ENCODE data around the gene RREB1.
A peak's percentile ranks its signal among the peaks of the same experiment; 100 is the strongest.

RREB1 gene

DNA sequence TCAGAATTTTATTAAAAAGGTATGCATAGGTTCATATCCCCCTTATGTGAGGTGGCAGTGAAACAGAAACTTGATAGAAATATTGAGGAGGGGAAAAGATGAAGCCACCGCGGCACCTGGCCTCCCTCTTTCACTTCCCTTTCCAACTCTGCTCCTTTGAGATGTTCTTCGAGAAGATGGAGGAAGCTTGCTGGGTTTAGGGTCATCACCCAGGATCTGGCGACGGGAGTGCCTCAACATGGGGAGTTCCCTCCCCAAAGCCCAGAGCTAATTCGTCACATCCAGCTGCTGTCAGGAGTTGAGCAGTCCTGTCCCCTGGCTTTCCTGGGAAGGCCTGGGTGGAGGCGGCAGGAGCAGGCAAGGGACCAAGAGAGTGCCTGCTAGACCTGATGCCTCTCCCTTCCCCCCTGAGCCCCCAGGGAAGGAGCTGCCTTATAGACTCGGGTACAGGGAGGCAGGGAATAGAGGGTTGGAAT, 29.1 kb downstream of the RREB1 start:
- Histone ChIP-seq H3K36me3 (ENCODE audit: control insufficient read depth, insufficient read depth, low read length) (no peaks in the 10 kb centered on the region), H3K4me1 (ENCODE audit: control insufficient read depth, insufficient read depth, low read length, poor library complexity, severe bottlenecking) (peaks cover 24% of the 10 kb centered on the region), H3K27me3 (replicated peaks; ENCODE audit: control insufficient read depth, insufficient read depth, low read length, poor library complexity, severe bottlenecking) (no peaks in the 10 kb centered on the region), H3K9me3 (ENCODE audit: control insufficient read depth, low read length) (no peaks in the 10 kb centered on the region), H3K4me3 (ENCODE audit: insufficient read depth, low read depth, low read length, poor library complexity, severe bottlenecking) (no peak overlapping the region), H3K27ac (ENCODE audit: insufficient read depth, low read length, poor library complexity, severe bottlenecking) (peak overlapping the region; percentile 77)
- no peak for DNase-seq

GRCh38 chr6:7137335-7138045, 29.7 kb downstream of the RREB1 start:
- Histone ChIP-seq H3K4me3 (ENCODE audit: insufficient read depth, low read depth, low read length, poor library complexity, severe bottlenecking) (peak overlapping the region; percentile 23), H3K9me3 (ENCODE audit: control insufficient read depth, low read length) (no peaks in the 10 kb centered on the region), H3K36me3 (ENCODE audit: control insufficient read depth, insufficient read depth, low read length) (no peaks in the 10 kb centered on the region), H3K27ac (ENCODE audit: insufficient read depth, low read length, poor library complexity, severe bottlenecking) (peak overlapping the region; percentile 77), H3K4me1 (ENCODE audit: control insufficient read depth, insufficient read depth, low read length, poor library complexity, severe bottlenecking) (peaks cover 24% of the 10 kb centered on the region), H3K27me3 (replicated peaks; ENCODE audit: control insufficient read depth, insufficient read depth, low read length, poor library complexity, severe bottlenecking) (no peaks in the 10 kb centered on the region)
- DNase-seq, result peak; percentile 27 to 47 (median 35)

GRCh38 chr6:7138046-7138531, 30.3 kb downstream of the RREB1 start:
- Histone ChIP-seq H3K36me3 (ENCODE audit: control insufficient read depth, insufficient read depth, low read length) (no peaks in the 10 kb centered on the region), H3K4me1 (ENCODE audit: control insufficient read depth, insufficient read depth, low read length, poor library complexity, severe bottlenecking) (peaks cover 24% of the 10 kb centered on the region), H3K4me3 (ENCODE audit: insufficient read depth, low read depth, low read length, poor library complexity, severe bottlenecking) (peak overlapping the region; percentile 23), H3K9me3 (ENCODE audit: control insufficient read depth, low read length) (no peaks in the 10 kb centered on the region), H3K27me3 (replicated peaks; ENCODE audit: control insufficient read depth, insufficient read depth, low read length, poor library complexity, severe bottlenecking) (no peaks in the 10 kb centered on the region), H3K27ac (ENCODE audit: insufficient read depth, low read length, poor library complexity, severe bottlenecking) (peak overlapping the region; percentile 77)
- DNase-seq, result no peak

GRCh38 chr6:7138921-7139358, 31.2 kb downstream of the RREB1 start:
- Histone ChIP-seq H3K36me3 (ENCODE audit: control insufficient read depth, insufficient read depth, low read length) (no peaks in the 10 kb centered on the region), H3K4me1 (ENCODE audit: control insufficient read depth, insufficient read depth, low read length, poor library complexity, severe bottlenecking) (peaks cover 24% of the 10 kb centered on the region)

DNA sequence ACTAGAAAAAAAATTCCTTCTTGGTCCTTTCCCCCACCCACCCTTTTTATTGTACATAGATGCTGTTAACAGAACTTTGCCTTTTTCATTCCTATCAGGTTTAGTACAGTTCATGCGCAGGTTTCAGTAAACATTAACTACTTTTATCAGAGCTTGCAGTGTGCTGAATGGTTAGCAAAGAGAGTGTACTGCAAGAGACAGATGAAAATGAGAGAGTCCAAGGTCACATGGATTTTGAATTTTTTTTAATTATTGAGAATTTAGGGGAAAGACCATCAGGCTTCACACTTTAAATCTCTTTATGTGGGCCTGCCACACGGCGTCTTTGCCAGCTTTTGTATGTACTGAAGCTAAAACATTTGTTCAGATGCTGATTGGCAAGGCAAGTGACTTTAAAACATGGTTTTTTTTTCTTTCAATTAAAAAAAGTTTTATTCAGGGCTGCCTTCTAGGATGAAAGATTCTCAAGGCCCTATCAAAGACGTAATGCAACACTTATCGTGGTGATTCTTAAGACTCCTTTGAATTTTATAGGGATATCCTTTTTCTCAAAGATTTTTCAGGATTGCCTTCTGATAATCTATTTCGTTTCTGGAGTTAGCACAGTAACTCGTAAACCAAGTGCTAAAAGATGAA, 32.2 kb downstream of the RREB1 start:
- no peak for DNase-seq
- peaks cover 24% of the 10 kb centered on the region for H3K4me1 ChIP-seq (ENCODE audit: control insufficient read depth, insufficient read depth, low read length, poor library complexity, severe bottlenecking)
- no peaks in the 10 kb centered on the region for H3K36me3 ChIP-seq (ENCODE audit: control insufficient read depth, insufficient read depth, low read length)
- no peaks in the 10 kb centered on the region for H3K27me3 ChIP-seq (replicated peaks; ENCODE audit: control insufficient read depth, insufficient read depth, low read length, poor library complexity, severe bottlenecking)
- H3K9me3 ChIP-seq (ENCODE audit: control insufficient read depth, low read length), result no peaks in the 10 kb centered on the region
- H3K27ac ChIP-seq (ENCODE audit: insufficient read depth, low read length, poor library complexity, severe bottlenecking), result peak overlapping the region; percentile 20
- no peak overlapping the region for H3K4me3 ChIP-seq (ENCODE audit: insufficient read depth, low read depth, low read length, poor library complexity, severe bottlenecking)

More at GRCh38 chr6:7138921-7139358, 31.2 kb downstream of the RREB1 start:
- H3K27me3 ChIP-seq (replicated peaks; ENCODE audit: control insufficient read depth, insufficient read depth, low read length, poor library complexity, severe bottlenecking), result no peaks in the 10 kb centered on the region
- peak in 2 of 3 donors; percentile 9 to 33 for DNase-seq
- no peak overlapping the region for H3K4me3 ChIP-seq (ENCODE audit: insufficient read depth, low read depth, low read length, poor library complexity, severe bottlenecking)
- H3K27ac ChIP-seq (ENCODE audit: insufficient read depth, low read length, poor library complexity, severe bottlenecking), result peak overlapping the region; percentile 77
- H3K9me3 ChIP-seq (ENCODE audit: control insufficient read depth, low read length), result no peaks in the 10 kb centered on the region

DNA sequence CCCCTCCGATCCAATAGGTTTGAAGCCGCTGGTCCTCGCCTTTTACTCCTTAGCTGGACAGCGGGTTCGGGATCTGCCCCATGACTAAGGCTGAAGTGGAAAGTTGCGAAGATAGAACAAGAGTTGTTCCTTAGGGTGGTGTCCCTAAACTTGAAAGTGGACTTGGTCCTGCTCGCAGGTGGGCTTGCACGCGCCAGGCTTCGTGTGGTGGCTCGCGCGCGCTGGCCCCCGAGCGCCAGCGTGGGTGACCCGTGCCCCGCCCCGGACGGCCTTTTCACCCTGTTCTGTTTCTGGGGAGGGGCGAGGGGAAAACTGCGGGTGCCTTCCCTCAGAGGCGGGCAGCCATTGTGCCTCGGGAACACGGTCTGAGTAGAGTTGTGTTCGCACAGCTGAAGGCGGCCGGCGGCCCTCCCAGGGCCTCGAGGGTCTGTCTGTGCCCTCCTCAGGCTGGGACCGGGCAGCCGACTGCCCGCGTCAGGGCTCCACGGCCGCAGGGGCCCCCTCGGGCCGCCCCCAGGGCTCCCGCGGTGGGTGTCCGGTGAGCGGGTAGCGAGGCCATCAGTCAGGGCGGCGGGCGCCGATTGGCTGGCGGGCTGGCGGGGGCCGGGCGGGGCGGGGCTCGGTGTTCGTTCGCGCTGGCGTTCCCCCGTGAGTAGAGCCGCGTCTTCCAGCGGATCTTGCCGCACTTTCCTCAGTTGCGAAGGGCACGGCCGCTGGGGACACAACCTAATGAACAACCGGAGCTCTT, 33.0 kb downstream of the RREB1 start:
- Histone ChIP-seq H3K4me1 (ENCODE audit: control insufficient read depth, insufficient read depth, low read length, poor library complexity, severe bottlenecking) (peaks cover 27% of the 10 kb centered on the region), H3K4me3 (ENCODE audit: insufficient read depth, low read depth, low read length, poor library complexity, severe bottlenecking) (peak overlapping the region; percentile 85), H3K27ac (ENCODE audit: insufficient read depth, low read length, poor library complexity, severe bottlenecking) (peak overlapping the region; percentile 75), H3K27me3 (replicated peaks; ENCODE audit: control insufficient read depth, insufficient read depth, low read length, poor library complexity, severe bottlenecking) (no peaks in the 10 kb centered on the region), H3K36me3 (ENCODE audit: control insufficient read depth, insufficient read depth, low read length) (no peaks in the 10 kb centered on the region), H3K9me3 (ENCODE audit: control insufficient read depth, low read length) (no peaks in the 10 kb centered on the region)
- peak; percentile 54 to 70 (median 68) for DNase-seq

DNA sequence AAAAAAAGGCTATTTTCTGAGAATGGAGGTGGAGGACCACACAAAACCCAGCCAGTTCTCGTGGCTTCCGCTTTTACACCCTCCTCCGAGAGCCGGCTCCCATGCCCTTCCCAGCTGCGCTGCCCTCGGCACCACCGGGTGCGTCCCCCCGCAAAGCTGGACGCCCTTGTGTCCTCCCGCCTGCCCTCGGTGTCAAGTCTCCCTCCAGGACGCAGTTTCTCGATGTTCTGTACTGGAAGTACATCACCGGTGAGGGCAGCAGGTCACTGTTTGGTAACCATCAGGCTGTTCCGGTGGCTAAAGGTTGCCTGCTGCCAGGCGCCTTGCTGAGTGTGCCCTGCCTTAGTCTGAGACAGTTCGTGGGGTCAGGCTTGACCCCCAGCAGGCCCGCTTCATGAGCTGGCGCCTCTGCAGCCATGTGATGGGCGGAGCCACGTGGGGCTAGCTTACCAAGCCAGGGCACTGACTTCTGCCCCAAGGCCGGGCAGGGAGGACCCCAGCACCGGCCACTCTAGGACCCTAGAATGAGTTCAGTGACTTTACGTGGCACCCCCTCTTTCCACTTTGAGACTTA, 34.6 kb downstream of the RREB1 start:
- no peaks in the 10 kb centered on the region for H3K36me3 ChIP-seq (ENCODE audit: control insufficient read depth, insufficient read depth, low read length)
- no peaks in the 10 kb centered on the region for H3K9me3 ChIP-seq (ENCODE audit: control insufficient read depth, low read length)
- H3K27ac ChIP-seq (ENCODE audit: insufficient read depth, low read length, poor library complexity, severe bottlenecking), result no peak overlapping the region
- peaks cover 34% of the 10 kb centered on the region for H3K4me1 ChIP-seq (ENCODE audit: control insufficient read depth, insufficient read depth, low read length, poor library complexity, severe bottlenecking)
- H3K4me3 ChIP-seq (ENCODE audit: insufficient read depth, low read depth, low read length, poor library complexity, severe bottlenecking), result no peak overlapping the region
- DNase-seq, result no peak
- no peaks in the 10 kb centered on the region for H3K27me3 ChIP-seq (replicated peaks; ENCODE audit: control insufficient read depth, insufficient read depth, low read length, poor library complexity, severe bottlenecking)

GRCh38 chr6:7142918-7143475, 35.2 kb downstream of the RREB1 start:
- no peak overlapping the region for H3K27ac ChIP-seq (ENCODE audit: insufficient read depth, low read length, poor library complexity, severe bottlenecking)
- H3K36me3 ChIP-seq (ENCODE audit: control insufficient read depth, insufficient read depth, low read length), result no peaks in the 10 kb centered on the region
- no peaks in the 10 kb centered on the region for H3K27me3 ChIP-seq (replicated peaks; ENCODE audit: control insufficient read depth, insufficient read depth, low read length, poor library complexity, severe bottlenecking)
- no peak overlapping the region for H3K4me3 ChIP-seq (ENCODE audit: insufficient read depth, low read depth, low read length, poor library complexity, severe bottlenecking)
- H3K4me1 ChIP-seq (ENCODE audit: control insufficient read depth, insufficient read depth, low read length, poor library complexity, severe bottlenecking), result peaks cover 30% of the 10 kb centered on the region
- no peaks in the 10 kb centered on the region for H3K9me3 ChIP-seq (ENCODE audit: control insufficient read depth, low read length)
- no peak for DNase-seq

DNA sequence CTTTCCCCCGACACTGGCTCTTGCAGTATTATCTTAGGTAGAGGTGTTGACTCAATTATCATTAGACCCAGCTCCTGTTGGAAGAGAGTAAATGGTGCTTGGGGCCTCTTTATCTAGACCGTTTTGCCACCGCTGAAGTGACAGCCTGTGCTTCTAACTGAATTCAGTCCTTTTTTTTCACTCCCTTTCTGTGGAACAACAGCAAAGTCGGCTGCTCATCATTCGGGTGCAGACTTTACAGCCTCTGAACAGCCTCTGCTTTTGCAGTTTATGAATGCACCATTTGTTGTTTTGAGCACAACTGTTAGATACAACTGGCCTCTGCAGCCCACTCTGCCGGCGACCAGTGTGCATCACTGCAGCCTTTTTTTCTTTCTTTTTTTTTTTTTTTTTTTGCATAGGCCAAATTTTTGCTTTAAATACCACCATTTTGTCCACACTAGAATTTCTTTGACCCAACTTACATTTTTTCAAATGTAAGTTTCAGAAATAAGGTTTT, 35.8 kb downstream of the RREB1 start:
- DNase-seq, result no peak
- Histone ChIP-seq H3K27ac (ENCODE audit: insufficient read depth, low read length, poor library complexity, severe bottlenecking) (no peak overlapping the region), H3K4me1 (ENCODE audit: control insufficient read depth, insufficient read depth, low read length, poor library complexity, severe bottlenecking) (peaks cover 25% of the 10 kb centered on the region), H3K9me3 (ENCODE audit: control insufficient read depth, low read length) (no peaks in the 10 kb centered on the region), H3K36me3 (ENCODE audit: control insufficient read depth, insufficient read depth, low read length) (no peaks in the 10 kb centered on the region), H3K27me3 (replicated peaks; ENCODE audit: control insufficient read depth, insufficient read depth, low read length, poor library complexity, severe bottlenecking) (no peaks in the 10 kb centered on the region), H3K4me3 (ENCODE audit: insufficient read depth, low read depth, low read length, poor library complexity, severe bottlenecking) (no peak overlapping the region)

All from effector memory CD4-positive, alpha-beta T cell (primary cell).